NOMO-1 treated with dmso at 0.1 percent for 144 hours (cell line): Measurements from ENCODE around the gene NEK4.
"Not testable (repeated sequence)": the region's sequence is repeated elsewhere in the genome, so short reads cannot be mapped to it uniquely, and the experiment has no call there.

Experiments
- DNase-seq: peaks from one replicate; lab custom pipeline; 2025; ENCODE audit not compliant: unreplicated experiment; lab: John Stamatoyannopoulos, UW

NEK4 gene

GRCh38 chr3:52779837-52780585, 9.3 kb upstream of the NEK4 start:
- no peak for DNase-seq

GRCh38 chr3:52779011-52779836, 8.5 kb upstream of the NEK4 start:
- DNase-seq, result peak; percentile 55

GRCh38 chr3:52777959-52778805, 7.4 kb upstream of the NEK4 start:
- DNase-seq, result no peak

GRCh38 chr3:52777127-52777958, 6.6 kb upstream of the NEK4 start, which contains the start of gene ITIH1:
Gene ITIH1, plus strand, starts transcription at chr3:52777599. Its CDS starts 17 bp downstream, at chr3:52777616.
- DNase-seq, result no peak

- DNase-seq, result not testable (repeated sequence)
These were observed 5.7 kb upstream of the NEK4 start for GRCh38 chr3:52776486-52776885.

- no peak for DNase-seq
These were observed 5.1 kb upstream of the NEK4 start for GRCh38 chr3:52775877-52776276.

GRCh38 chr3:52774901-52775864, 4.4 kb upstream of the NEK4 start:
- no peak for DNase-seq

GRCh38 chr3:52774066-52774713, 3.5 kb upstream of the NEK4 start:
- DNase-seq, result no peak

- DNase-seq, result no peak
These were observed 2.8 kb upstream of the NEK4 start for GRCh38 chr3:52773361-52774065.

- DNase-seq, result no peak
These were observed 962 bp upstream of the NEK4 start for GRCh38 chr3:52771702-52772101.

GRCh38 chr3:52771334-52771681, 568 bp upstream of the NEK4 start:
- no peak for DNase-seq

GRCh38 chr3:52769786-52770455, 819 bp downstream of the NEK4 start:
- no peak for DNase-seq

GRCh38 chr3:52763466-52763865, 7.3 kb downstream of the NEK4 start:
- no peak for DNase-seq

GRCh38 chr3:52756141-52756540, 14.6 kb downstream of the NEK4 start:
- no peak for DNase-seq

GRCh38 chr3:52754373-52754772, 16.4 kb downstream of the NEK4 start:
- no peak for DNase-seq

GRCh38 chr3:52752045-52752660, 18.6 kb downstream of the NEK4 start:
- DNase-seq, result no peak

- DNase-seq, result no peak
These were observed 27.0 kb downstream of the NEK4 start for GRCh38 chr3:52743721-52744120.
